ENCODE data around the gene POLR1F. TPM values are rescaled to one million over a fixed set of nuclear protein-coding genes. Genes with fewer than 3 reads are reported as not detected.

Gene POLR1F
- 13.0 to 17.5 TPM (median 14.7 TPM) in 5 replicates for total RNA-seq (2022; extraction: Qiagen RNA extraction; ENCODE audit: low read depth)

GRCh38 chr7:19708397-19709248 is at the start of gene POLR1F:
Gene POLR1F (minus strand): TSS chr7:19709037. CDS start chr7:19709016, 21 bp downstream.

Other genes with a start within 250 kb of the POLR1F start
- gene TMEM196, start 64.6 kb upstream of the POLR1F start, total RNA-seq (2022; extraction: Qiagen RNA extraction; ENCODE audit: low read depth): not detected in 5 replicates

All from A549 treated with GW870086 at 1 μM for 4 hours (cell line).